H7 (cell line): ENCODE results near the gene GPRIN2. TPM values are rescaled to one million over a fixed set of nuclear protein-coding genes. Genes with fewer than 3 reads are reported as not detected.

Experiments
- DNase-seq: peaks from one replicate; pipeline ENCODE4 v3.0.0; 2012
- H3K27me3 ChIP-seq: 2 replicates; pipeline ENCODE4 v1.6.0; 2011; ENCODE audit warnings: mild to moderate bottlenecking, low read length; ENCODE audit not compliant: control insufficient read depth, insufficient read depth
- H3K36me3 ChIP-seq: replicated peaks from 2 replicates; pipeline ENCODE4 v1.5.1; 2011; ENCODE audit warnings: low read length; ENCODE audit not compliant: control insufficient read depth, insufficient read depth
- H3K4me3 ChIP-seq: 2 replicates; pipeline ENCODE4 v1.5.1; 2011; ENCODE audit warnings: low read depth, mild to moderate bottlenecking, control low read depth, low read length, moderate library complexity; ENCODE audit not compliant: insufficient read depth
- total RNA-seq: library from RNA; depleted of rRNA; stranded (reverse); fragments of >200 nt; shearing (Covaris generic); gene quantifications from 2 replicates; pipeline ENCODE4 v1.2.3, GENCODE V29; 2014

The GPRIN2 gene
- total RNA-seq, 1 experiment from 2014 or later = 4.3 TPM

GRCh38 chr10:46547541-46548497 is 8.6 kb downstream of the GPRIN2 start:
- Histone ChIP-seq H3K4me3 (no peak overlapping the region), H3K36me3 (peaks cover 2% of the 10 kb centered on the region), H3K27me3 (no peaks in the 10 kb centered on the region)
- DNase-seq = peak; percentile 50

GRCh38 chr10:46546591-46547540 is 9.6 kb downstream of the GPRIN2 start:
- no peaks in the 10 kb centered on the region for H3K27me3 ChIP-seq
- H3K36me3 ChIP-seq = peaks cover 2% of the 10 kb centered on the region
- H3K4me3 ChIP-seq = no peak overlapping the region
- no peak for DNase-seq

- no peak overlapping the region for H3K4me3 ChIP-seq
- no peak for DNase-seq
- H3K27me3 ChIP-seq = no peaks in the 10 kb centered on the region
- peaks cover 2% of the 10 kb centered on the region for H3K36me3 ChIP-seq
Observed at GRCh38 chr10:46545861-46546590, 10.4 kb downstream of the GPRIN2 start.

GRCh38 chr10:46544989-46545791 is 11.3 kb downstream of the GPRIN2 start:
- peak; percentile 91 for DNase-seq
- Histone ChIP-seq H3K4me3 (no peak overlapping the region), H3K27me3 (peaks cover 3% of the 10 kb centered on the region), H3K36me3 (peaks cover 2% of the 10 kb centered on the region)

- Histone ChIP-seq H3K36me3 (no peaks in the 10 kb centered on the region), H3K27me3 (peaks cover 3% of the 10 kb centered on the region), H3K4me3 (no peak overlapping the region)
- DNase-seq = no peak
Observed at GRCh38 chr10:46543466-46544377, 12.7 kb downstream of the GPRIN2 start.

GRCh38 chr10:46542567-46543465 is 13.6 kb downstream of the GPRIN2 start:
- Histone ChIP-seq H3K27me3 (peaks cover 3% of the 10 kb centered on the region), H3K36me3 (no peaks in the 10 kb centered on the region), H3K4me3 (no peak overlapping the region)
- no peak for DNase-seq

- Histone ChIP-seq H3K27me3 (peaks cover 3% of the 10 kb centered on the region), H3K36me3 (no peaks in the 10 kb centered on the region), H3K4me3 (peak overlapping the region; percentile 53)
- no peak for DNase-seq
Observed at GRCh38 chr10:46541735-46542566, 14.5 kb downstream of the GPRIN2 start.

- peak overlapping the region; percentile 53 for H3K4me3 ChIP-seq
- H3K27me3 ChIP-seq = peaks cover 3% of the 10 kb centered on the region
- H3K36me3 ChIP-seq = no peaks in the 10 kb centered on the region
- peak; percentile 99 for DNase-seq
Observed at GRCh38 chr10:46541017-46541661, 15.3 kb downstream of the GPRIN2 start.

- H3K27me3 ChIP-seq = peaks cover 3% of the 10 kb centered on the region
- H3K36me3 ChIP-seq = no peaks in the 10 kb centered on the region
- no peak for DNase-seq
- peak overlapping the region; percentile 53; the same call in 1 of the 2 replicates for H3K4me3 ChIP-seq
Observed at GRCh38 chr10:46540412-46541016, 15.9 kb downstream of the GPRIN2 start.

GRCh38 chr10:46539596-46540411 is 16.7 kb downstream of the GPRIN2 start:
- H3K4me3 ChIP-seq = no peak overlapping the region
- no peak for DNase-seq
- no peaks in the 10 kb centered on the region for H3K36me3 ChIP-seq
- H3K27me3 ChIP-seq = peaks cover 3% of the 10 kb centered on the region
